ENCODE data around the gene HDAC11.

DNA sequence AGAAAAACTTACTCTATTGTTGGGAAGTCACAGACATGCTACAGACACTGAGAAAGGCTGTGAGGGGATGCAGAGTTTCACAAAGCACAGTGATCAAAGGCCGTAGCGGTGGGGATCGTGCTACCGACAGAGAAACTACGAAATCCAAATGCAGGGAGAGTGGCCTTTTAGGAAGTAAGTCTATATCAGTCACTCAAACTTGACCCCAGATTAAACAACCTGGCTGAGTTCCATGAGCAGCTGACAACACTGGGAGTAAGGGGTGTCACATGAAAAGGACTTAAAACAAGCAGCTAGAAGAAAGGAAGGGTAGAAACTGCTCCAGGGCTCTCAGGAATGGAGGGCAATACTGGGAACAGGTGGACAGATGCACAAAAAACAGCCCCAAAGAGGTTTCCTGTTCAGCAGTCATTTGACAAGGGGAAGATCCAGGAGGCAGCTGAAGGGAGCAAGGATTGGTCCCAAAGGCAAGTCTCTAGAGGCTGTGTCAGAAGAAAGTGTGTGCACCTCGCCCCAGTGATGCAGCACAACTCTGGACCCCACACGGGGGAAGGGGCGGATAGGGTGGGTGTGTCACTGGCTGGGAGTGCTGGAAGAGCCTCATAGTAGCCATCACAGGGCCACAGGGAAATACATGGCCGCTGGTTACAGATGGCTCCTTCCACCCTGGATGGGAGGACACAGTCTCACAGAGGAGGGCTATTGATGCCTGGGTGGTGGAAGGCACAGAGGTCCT, 20.3 kb upstream of the HDAC11 start:
- TF ChIP-seq EZH2 (IDR thresholded peaks at IDR 0.05; ENCODE audit: insufficient read depth, poor library complexity, severe bottlenecking): no peak
- no peak for TF ChIP-seq EZH2phosphoT487 (IDR thresholded peaks at IDR 0.05; ENCODE audit: insufficient read depth, low read depth)

All from GM23248 (cell line).